ENCODE results near the gene RNF144A.

RNF144A gene

GRCh38 chr2:7030810-7031209 is 113.6 kb downstream of the RNF144A start:
- no peak for DNase-seq
- Mint-ChIP-seq H3K4me3 (no peak overlapping the region), H3K4me1 (peaks cover 19% of the 10 kb centered on the region), H3K27ac (no peak overlapping the region), H3K36me3 (peaks cover 67% of the 10 kb centered on the region), H3K9me3 (no peaks in the 10 kb centered on the region), H3K27me3 (no peaks in the 10 kb centered on the region)
- CTCF ChIA-PET: interaction anchor here (0.8 to 4.3 kb wide), 2 partner anchors 13 to 27 kb away, joined by 3 to 16 read pairs; no protein-coding TSS in a partner anchor

GRCh38 chr2:7031547-7032245 is 114.5 kb downstream of the RNF144A start:
- peak overlapping the region; percentile 33 for H3K27ac Mint-ChIP-seq
- H3K4me1 Mint-ChIP-seq: peaks cover 19% of the 10 kb centered on the region
- no peak overlapping the region for H3K4me3 Mint-ChIP-seq
- no peaks in the 10 kb centered on the region for H3K27me3 Mint-ChIP-seq
- peaks cover 67% of the 10 kb centered on the region for H3K36me3 Mint-ChIP-seq
- no peaks in the 10 kb centered on the region for H3K9me3 Mint-ChIP-seq
- peak; percentile 30 for DNase-seq
- CTCF ChIA-PET: interaction anchor here (0.8 to 1.4 kb wide), 3 partner anchors 17 to 26 kb away, joined by 3 to 4 read pairs (median 3); no protein-coding TSS in a partner anchor

- Mint-ChIP-seq H3K36me3 (peaks cover 68% of the 10 kb centered on the region), H3K27ac (no peak overlapping the region), H3K9me3 (no peaks in the 10 kb centered on the region), H3K4me3 (no peak overlapping the region), H3K4me1 (peaks cover 19% of the 10 kb centered on the region), H3K27me3 (no peaks in the 10 kb centered on the region)
- peak; percentile 4 for DNase-seq
- CTCF ChIA-PET: interaction anchor here (1.3 to 1.4 kb wide), 2 partner anchors 18 to 19 kb away, joined by 3 to 4 read pairs; no protein-coding TSS in a partner anchor
Observed at GRCh38 chr2:7032371-7032770, 115.2 kb downstream of the RNF144A start.

- CTCF ChIA-PET: interaction anchor here (1.3 kb wide), 1 partner anchor 19 kb away, joined by 4 read pairs; no protein-coding TSS in a partner anchor
- Mint-ChIP-seq H3K4me1 (peaks cover 14% of the 10 kb centered on the region), H3K9me3 (no peaks in the 10 kb centered on the region), H3K4me3 (no peak overlapping the region), H3K27ac (no peak overlapping the region), H3K36me3 (peaks cover 69% of the 10 kb centered on the region), H3K27me3 (no peaks in the 10 kb centered on the region)
- no peak for DNase-seq
Observed at GRCh38 chr2:7033136-7033960, 116.1 kb downstream of the RNF144A start.

GRCh38 chr2:7034303-7034702 is 117.1 kb downstream of the RNF144A start:
- peaks cover 7% of the 10 kb centered on the region for H3K4me1 Mint-ChIP-seq
- no peak overlapping the region for H3K4me3 Mint-ChIP-seq
- H3K9me3 Mint-ChIP-seq: no peaks in the 10 kb centered on the region
- CTCF ChIA-PET: interaction anchor here (1.6 to 2.9 kb wide), 2 partner anchors 11 to 137 kb away, joined by 4 to 14 read pairs; no protein-coding TSS in a partner anchor
- no peak overlapping the region for H3K27ac Mint-ChIP-seq
- H3K27me3 Mint-ChIP-seq: no peaks in the 10 kb centered on the region
- DNase-seq: no peak
- H3K36me3 Mint-ChIP-seq: peaks cover 74% of the 10 kb centered on the region

GRCh38 chr2:7035884-7036283 is 118.7 kb downstream of the RNF144A start:
- Mint-ChIP-seq H3K36me3 (peaks cover 73% of the 10 kb centered on the region), H3K27me3 (no peaks in the 10 kb centered on the region), H3K27ac (no peak overlapping the region), H3K4me3 (no peak overlapping the region), H3K4me1 (peaks cover 4% of the 10 kb centered on the region), H3K9me3 (no peaks in the 10 kb centered on the region)
- no peak for DNase-seq
- CTCF ChIA-PET: interaction anchor here (0.9 to 2.9 kb wide), 3 partner anchors 8 to 22 kb away, joined by 3 to 14 read pairs (median 4); no protein-coding TSS in a partner anchor

GRCh38 chr2:7037340-7038333 is 120.4 kb downstream of the RNF144A start:
- CTCF ChIA-PET: no interaction called here
- Mint-ChIP-seq H3K27ac (no peak overlapping the region), H3K9me3 (no peaks in the 10 kb centered on the region), H3K36me3 (peaks cover 68% of the 10 kb centered on the region), H3K4me3 (no peak overlapping the region), H3K4me1 (no peaks in the 10 kb centered on the region), H3K27me3 (no peaks in the 10 kb centered on the region)
- peak; percentile 60 for DNase-seq

GRCh38 chr2:7040547-7040946 is 123.3 kb downstream of the RNF144A start:
- H3K4me3 Mint-ChIP-seq: no peak overlapping the region
- H3K27ac Mint-ChIP-seq: peak overlapping the region; percentile 35
- no peaks in the 10 kb centered on the region for H3K4me1 Mint-ChIP-seq
- H3K9me3 Mint-ChIP-seq: no peaks in the 10 kb centered on the region
- no peaks in the 10 kb centered on the region for H3K27me3 Mint-ChIP-seq
- DNase-seq: no peak
- peaks cover 62% of the 10 kb centered on the region for H3K36me3 Mint-ChIP-seq
- CTCF ChIA-PET: interaction anchor here (1.3 to 1.4 kb wide), 2 partner anchors 29 to 143 kb away, joined by 4 read pairs; no protein-coding TSS in a partner anchor

- DNase-seq: no peak
- H3K36me3 Mint-ChIP-seq: peaks cover 66% of the 10 kb centered on the region
Observed at GRCh38 chr2:7041421-7041820, 124.2 kb downstream of the RNF144A start.

GRCh38 chr2:7043690-7044089 is 126.5 kb downstream of the RNF144A start:
- Mint-ChIP-seq H3K4me3 (no peak overlapping the region), H3K27me3 (no peaks in the 10 kb centered on the region), H3K9me3 (no peaks in the 10 kb centered on the region), H3K27ac (no peak overlapping the region), H3K4me1 (peaks cover 7% of the 10 kb centered on the region), H3K36me3 (peaks cover 64% of the 10 kb centered on the region)
- CTCF ChIA-PET: interaction anchor here (0.8 to 5.0 kb wide), 20 partner anchors 8 to 219 kb away, joined by 3 to 51 read pairs (median 4); partner anchors contain the start of genes RNF144A and RSAD2
- no peak for DNase-seq

More at GRCh38 chr2:7041421-7041820, 124.2 kb downstream of the RNF144A start:
- H3K27me3 Mint-ChIP-seq: no peaks in the 10 kb centered on the region
- no peaks in the 10 kb centered on the region for H3K4me1 Mint-ChIP-seq
- H3K27ac Mint-ChIP-seq: no peak overlapping the region
- H3K4me3 Mint-ChIP-seq: no peak overlapping the region
- CTCF ChIA-PET: interaction anchor here (0.6 to 1.4 kb wide), 3 partner anchors 28 to 284 kb away, joined by 3 to 4 read pairs (median 4); no protein-coding TSS in a partner anchor
- no peaks in the 10 kb centered on the region for H3K9me3 Mint-ChIP-seq

- peaks cover 7% of the 10 kb centered on the region for H3K4me1 Mint-ChIP-seq
- H3K4me3 Mint-ChIP-seq: no peak overlapping the region
- H3K27me3 Mint-ChIP-seq: no peaks in the 10 kb centered on the region
- CTCF ChIA-PET: interaction anchor here (0.8 to 5.0 kb wide), 23 partner anchors 9 to 220 kb away, joined by 3 to 51 read pairs (median 4); partner anchors contain the start of genes RNF144A and RSAD2
- H3K27ac Mint-ChIP-seq: peak overlapping the region; percentile 34
- peaks cover 63% of the 10 kb centered on the region for H3K36me3 Mint-ChIP-seq
- H3K9me3 Mint-ChIP-seq: no peaks in the 10 kb centered on the region
- peak; percentile 68 for DNase-seq
Observed at GRCh38 chr2:7044253-7045250, 127.3 kb downstream of the RNF144A start.
